NCI-H1694 (cell line): Measurements from ENCODE around the gene APOM.

Experiments
- DNase-seq: peaks from one replicate; lab custom pipeline; 2025; lab: John Stamatoyannopoulos, UW

APOM gene

GRCh38 chr6:31658983-31659648 lies 3.4 kb downstream of the APOM start:
- DNase-seq, result no peak

GRCh38 chr6:31659649-31660380 lies 4.1 kb downstream of the APOM start:
- no peak for DNase-seq

GRCh38 chr6:31660381-31661261 lies 4.9 kb downstream of the APOM start, which contains the start of gene C6orf47:
Gene C6orf47 (minus strand): TSS chr6:31660778. CDS start chr6:31659947, 831 bp downstream.
- DNase-seq, result peak; percentile 52

GRCh38 chr6:31661262-31662123 lies 5.8 kb downstream of the APOM start:
- DNase-seq, result no peak

GRCh38 chr6:31662124-31662723 lies 6.5 kb downstream of the APOM start:
- DNase-seq, result no peak

- no peak for DNase-seq
Measured at GRCh38 chr6:31663126-31663960, 7.6 kb downstream of the APOM start.

GRCh38 chr6:31663961-31664789 lies 8.5 kb downstream of the APOM start:
- DNase-seq, result no peak

- peak; percentile 91 for DNase-seq
Measured at GRCh38 chr6:31664790-31665500, 9.3 kb downstream of the APOM start, which contains the start of gene GPANK1. Gene GPANK1 (minus strand): TSS chr6:31664997. CDS start chr6:31664478, 519 bp downstream.

- DNase-seq, result peak; percentile 93
Measured at GRCh38 chr6:31665501-31666336, 10.0 kb downstream of the APOM start, which contains the start of gene CSNK2B. Gene CSNK2B (plus strand): TSS chr6:31666080. CDS start chr6:31666832, 752 bp downstream.

GRCh38 chr6:31666337-31666965 lies 10.8 kb downstream of the APOM start:
- no peak for DNase-seq

GRCh38 chr6:31669676-31670075 lies 14.0 kb downstream of the APOM start, which contains the start of gene LY6G5B:
Gene LY6G5B (plus strand): TSS chr6:31669976. CDS start chr6:31670951, 975 bp downstream.
- DNase-seq, result no peak

GRCh38 chr6:31676322-31676903 lies 20.7 kb downstream of the APOM start:
- no peak for DNase-seq

GRCh38 chr6:31676904-31677303 lies 21.2 kb downstream of the APOM start:
- no peak for DNase-seq

- no peak for DNase-seq
Measured at GRCh38 chr6:31677955-31678354, 22.3 kb downstream of the APOM start.

- peak; percentile 25 for DNase-seq
Measured at GRCh38 chr6:31680226-31681134, 24.8 kb downstream of the APOM start, which contains the start of gene LY6G5C. Gene LY6G5C (minus strand): TSS chr6:31681067. CDS start chr6:31680373, 694 bp downstream.
